Measurements from ENCODE around the gene DDA1.

The DDA1 gene

DNA sequence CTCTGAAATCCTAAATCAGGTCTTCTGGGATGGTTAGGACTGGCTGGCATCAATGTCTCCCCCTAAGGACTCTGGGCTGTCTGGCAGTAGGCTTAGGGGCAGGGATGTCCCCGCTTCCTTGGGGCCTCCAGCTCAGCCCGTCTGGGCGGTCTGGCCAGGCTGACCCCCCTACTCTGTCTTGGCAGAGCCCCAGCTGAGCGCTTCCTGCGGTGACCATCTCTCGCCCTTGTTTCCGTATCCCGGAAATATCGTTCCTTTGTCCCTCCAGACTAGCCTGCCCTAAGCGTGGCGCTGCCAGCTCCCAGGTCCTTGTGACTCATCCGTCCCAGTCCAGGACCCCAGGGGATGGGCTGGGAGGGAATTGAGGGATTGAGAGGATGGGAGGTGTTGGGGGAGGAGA is 39.3 kb downstream of the DDA1 start (continued):
- TF ChIP-seq, protein P1, sequence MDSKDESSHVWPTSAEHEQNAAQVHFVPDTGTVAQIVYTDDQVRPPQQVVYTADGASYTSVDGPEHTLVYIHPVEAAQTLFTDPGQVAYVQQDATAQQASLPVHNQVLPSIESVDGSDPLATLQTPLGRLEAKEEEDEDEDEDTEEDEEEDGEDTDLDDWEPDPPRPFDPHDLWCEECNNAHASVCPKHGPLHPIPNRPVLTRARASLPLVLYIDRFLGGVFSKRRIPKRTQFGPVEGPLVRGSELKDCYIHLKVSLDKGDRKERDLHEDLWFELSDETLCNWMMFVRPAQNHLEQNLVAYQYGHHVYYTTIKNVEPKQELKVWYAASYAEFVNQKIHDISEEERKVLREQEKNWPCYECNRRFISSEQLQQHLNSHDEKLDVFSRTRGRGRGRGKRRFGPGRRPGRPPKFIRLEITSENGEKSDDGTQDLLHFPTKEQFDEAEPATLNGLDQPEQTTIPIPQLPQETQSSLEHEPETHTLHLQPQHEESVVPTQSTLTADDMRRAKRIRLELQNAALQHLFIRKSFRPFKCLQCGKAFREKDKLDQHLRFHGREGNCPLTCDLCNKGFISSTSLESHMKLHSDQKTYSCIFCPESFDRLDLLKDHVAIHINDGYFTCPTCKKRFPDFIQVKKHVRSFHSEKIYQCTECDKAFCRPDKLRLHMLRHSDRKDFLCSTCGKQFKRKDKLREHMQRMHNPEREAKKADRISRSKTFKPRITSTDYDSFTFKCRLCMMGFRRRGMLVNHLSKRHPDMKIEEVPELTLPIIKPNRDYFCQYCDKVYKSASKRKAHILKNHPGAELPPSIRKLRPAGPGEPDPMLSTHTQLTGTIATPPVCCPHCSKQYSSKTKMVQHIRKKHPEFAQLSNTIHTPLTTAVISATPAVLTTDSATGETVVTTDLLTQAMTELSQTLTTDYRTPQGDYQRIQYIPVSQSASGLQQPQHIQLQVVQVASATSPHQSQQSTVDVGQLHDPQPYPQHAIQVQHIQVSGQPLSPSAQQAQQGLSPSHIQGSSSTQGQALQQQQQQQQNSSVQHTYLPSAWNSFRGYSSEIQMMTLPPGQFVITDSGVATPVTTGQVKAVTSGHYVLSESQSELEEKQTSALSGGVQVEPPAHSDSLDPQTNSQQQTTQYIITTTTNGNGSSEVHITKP (tag by site-specific recombination; IDR thresholded peaks at IDR 0.05): peak; percentile 96
- TF ChIP-seq ZNF654 (tag by site-specific recombination; IDR thresholded peaks at IDR 0.05; ENCODE audit: low read depth): no peak
- TF ChIP-seq ZNF426 (tag by site-specific recombination; IDR thresholded peaks at IDR 0.05): no peak
- TF ChIP-seq ZBTB48 (tag by site-specific recombination; IDR thresholded peaks at IDR 0.05): peak; percentile 52; the same call in 1 of the 2 replicates

- POLR2A ChIA-PET: no interaction called here
- H3K9me3 ChIP-seq (ENCODE audit: control insufficient read depth, insufficient read depth, low read depth, low read length): no peaks in the 10 kb centered on the region
- CTCF ChIA-PET: no interaction called here
- no peak for TF ChIP-seq ZNF16 (tag by site-specific recombination; IDR thresholded peaks at IDR 0.05; ENCODE audit: low read depth)
- no peak for TF ChIP-seq OVOL3 (tag by site-specific recombination; IDR thresholded peaks at IDR 0.05)
- 0 out of 2 replicates have a peak, but pooled peaks have one; percentile 10 for TF ChIP-seq PRDM1 (tag by site-specific recombination; IDR thresholded peaks at IDR 0.05)
- TF ChIP-seq ZBTB21 (tag by site-specific recombination; IDR thresholded peaks at IDR 0.05): peak; percentile 92
- TF ChIP-seq ZIC2 (tag by site-specific recombination; IDR thresholded peaks at IDR 0.05): no peak
- TF ChIP-seq, protein P2, sequence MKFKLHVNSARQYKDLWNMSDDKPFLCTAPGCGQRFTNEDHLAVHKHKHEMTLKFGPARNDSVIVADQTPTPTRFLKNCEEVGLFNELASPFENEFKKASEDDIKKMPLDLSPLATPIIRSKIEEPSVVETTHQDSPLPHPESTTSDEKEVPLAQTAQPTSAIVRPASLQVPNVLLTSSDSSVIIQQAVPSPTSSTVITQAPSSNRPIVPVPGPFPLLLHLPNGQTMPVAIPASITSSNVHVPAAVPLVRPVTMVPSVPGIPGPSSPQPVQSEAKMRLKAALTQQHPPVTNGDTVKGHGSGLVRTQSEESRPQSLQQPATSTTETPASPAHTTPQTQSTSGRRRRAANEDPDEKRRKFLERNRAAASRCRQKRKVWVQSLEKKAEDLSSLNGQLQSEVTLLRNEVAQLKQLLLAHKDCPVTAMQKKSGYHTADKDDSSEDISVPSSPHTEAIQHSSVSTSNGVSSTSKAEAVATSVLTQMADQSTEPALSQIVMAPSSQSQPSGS (tag by site-specific recombination; IDR thresholded peaks at IDR 0.05; ENCODE audit: low read depth): peak; percentile 92
- TF ChIP-seq ZNF629 (tag by site-specific recombination; IDR thresholded peaks at IDR 0.05): peak; percentile 95
- H3K4me1 ChIP-seq (ENCODE audit: control insufficient read depth, insufficient read depth, low read length): no peaks in the 10 kb centered on the region
- no peak overlapping the region for H3K27ac ChIP-seq (ENCODE audit: extremely low read depth, low read depth, low read length)
- H3K36me3 ChIP-seq (ENCODE audit: control insufficient read depth in 2 of 2, insufficient read depth in 1 of 2, low read length in 2 of 2): no peaks in the 10 kb centered on the region
- no peak overlapping the region for H3K4me3 ChIP-seq (ENCODE audit: low read depth, low read length)
Observed at GRCh38 chr19:17351815-17352435, 42.6 kb downstream of the DDA1 start.

- no peak overlapping the region for H3K27ac ChIP-seq (ENCODE audit: extremely low read depth, low read depth, low read length)
- CTCF ChIA-PET: no interaction called here
Observed at GRCh38 chr19:17352608-17353280, 43.4 kb downstream of the DDA1 start.

More at GRCh38 chr19:17352608-17353280, 43.4 kb downstream of the DDA1 start:
- no peaks in the 10 kb centered on the region for H3K36me3 ChIP-seq (ENCODE audit: control insufficient read depth in 2 of 2, insufficient read depth in 1 of 2, low read length in 2 of 2)
- no peak for TF ChIP-seq REPIN1 (tag by site-specific recombination; IDR thresholded peaks at IDR 0.05; ENCODE audit: low read depth)
- TF ChIP-seq ZNF292 (tag by site-specific recombination; IDR thresholded peaks at IDR 0.05; ENCODE audit: borderline replicate concordance, low read depth): no peak
- TF ChIP-seq ZNF549 (tag by site-specific recombination; IDR thresholded peaks at IDR 0.05): no peak
- no peak for TF ChIP-seq ZNF324 (tag by site-specific recombination; IDR thresholded peaks at IDR 0.05)
- TF ChIP-seq, protein P3, sequence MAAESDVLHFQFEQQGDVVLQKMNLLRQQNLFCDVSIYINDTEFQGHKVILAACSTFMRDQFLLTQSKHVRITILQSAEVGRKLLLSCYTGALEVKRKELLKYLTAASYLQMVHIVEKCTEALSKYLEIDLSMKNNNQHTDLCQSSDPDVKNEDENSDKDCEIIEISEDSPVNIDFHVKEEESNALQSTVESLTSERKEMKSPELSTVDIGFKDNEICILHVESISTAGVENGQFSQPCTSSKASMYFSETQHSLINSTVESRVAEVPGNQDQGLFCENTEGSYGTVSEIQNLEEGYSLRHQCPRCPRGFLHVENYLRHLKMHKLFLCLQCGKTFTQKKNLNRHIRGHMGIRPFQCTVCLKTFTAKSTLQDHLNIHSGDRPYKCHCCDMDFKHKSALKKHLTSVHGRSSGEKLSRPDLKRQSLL (tag by site-specific recombination; IDR thresholded peaks at IDR 0.05): no peak
- TF ChIP-seq, protein P4, sequence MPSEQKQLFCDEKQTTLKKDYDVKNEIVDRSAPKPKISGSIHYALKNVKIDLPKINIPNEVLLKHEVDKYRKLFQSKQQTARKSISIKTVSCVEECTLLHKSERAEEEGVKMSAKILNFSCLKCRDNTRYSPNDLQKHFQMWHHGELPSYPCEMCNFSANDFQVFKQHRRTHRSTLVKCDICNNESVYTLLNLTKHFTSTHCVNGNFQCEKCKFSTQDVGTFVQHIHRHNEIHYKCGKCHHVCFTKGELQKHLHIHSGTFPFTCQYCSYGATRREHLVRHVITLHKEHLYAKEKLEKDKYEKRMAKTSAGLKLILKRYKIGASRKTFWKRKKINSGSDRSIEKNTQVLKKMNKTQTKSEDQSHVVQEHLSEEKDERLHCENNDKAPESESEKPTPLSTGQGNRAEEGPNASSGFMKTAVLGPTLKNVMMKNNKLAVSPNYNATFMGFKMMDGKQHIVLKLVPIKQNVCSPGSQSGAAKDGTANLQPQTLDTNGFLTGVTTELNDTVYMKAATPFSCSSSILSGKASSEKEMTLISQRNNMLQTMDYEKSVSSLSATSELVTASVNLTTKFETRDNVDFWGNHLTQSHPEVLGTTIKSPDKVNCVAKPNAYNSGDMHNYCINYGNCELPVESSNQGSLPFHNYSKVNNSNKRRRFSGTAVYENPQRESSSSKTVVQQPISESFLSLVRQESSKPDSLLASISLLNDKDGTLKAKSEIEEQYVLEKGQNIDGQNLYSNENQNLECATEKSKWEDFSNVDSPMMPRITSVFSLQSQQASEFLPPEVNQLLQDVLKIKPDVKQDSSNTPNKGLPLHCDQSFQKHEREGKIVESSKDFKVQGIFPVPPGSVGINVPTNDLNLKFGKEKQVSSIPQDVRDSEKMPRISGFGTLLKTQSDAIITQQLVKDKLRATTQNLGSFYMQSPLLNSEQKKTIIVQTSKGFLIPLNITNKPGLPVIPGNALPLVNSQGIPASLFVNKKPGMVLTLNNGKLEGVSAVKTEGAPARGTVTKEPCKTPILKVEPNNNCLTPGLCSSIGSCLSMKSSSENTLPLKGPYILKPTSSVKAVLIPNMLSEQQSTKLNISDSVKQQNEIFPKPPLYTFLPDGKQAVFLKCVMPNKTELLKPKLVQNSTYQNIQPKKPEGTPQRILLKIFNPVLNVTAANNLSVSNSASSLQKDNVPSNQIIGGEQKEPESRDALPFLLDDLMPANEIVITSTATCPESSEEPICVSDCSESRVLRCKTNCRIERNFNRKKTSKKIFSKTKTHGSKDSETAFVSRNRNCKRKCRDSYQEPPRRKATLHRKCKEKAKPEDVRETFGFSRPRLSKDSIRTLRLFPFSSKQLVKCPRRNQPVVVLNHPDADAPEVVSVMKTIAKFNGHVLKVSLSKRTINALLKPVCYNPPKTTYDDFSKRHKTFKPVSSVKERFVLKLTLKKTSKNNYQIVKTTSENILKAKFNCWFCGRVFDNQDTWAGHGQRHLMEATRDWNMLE (tag by site-specific recombination; conservative IDR thresholded peaks at IDR 0.05; ENCODE audit: low read depth): no peak
- TF ChIP-seq ZBTB48 (tag by site-specific recombination; IDR thresholded peaks at IDR 0.05): no peak
- no peak for TF ChIP-seq ZNF202 (tag by site-specific recombination; IDR thresholded peaks at IDR 0.05; ENCODE audit: borderline replicate concordance)
- peak; percentile 14; the same call in 1 of the 2 replicates for TF ChIP-seq SP2 (tag by site-specific recombination; IDR thresholded peaks at IDR 0.05)
- no peak for TF ChIP-seq OSR2 (tag by site-specific recombination; IDR thresholded peaks at IDR 0.05)
- peak; percentile 92 for TF ChIP-seq ZNF16 (tag by site-specific recombination; IDR thresholded peaks at IDR 0.05; ENCODE audit: low read depth)
- no peak for TF ChIP-seq ZFP37 (tag by site-specific recombination; IDR thresholded peaks at IDR 0.05)
- no peaks in the 10 kb centered on the region for H3K9me3 ChIP-seq (ENCODE audit: control insufficient read depth, insufficient read depth, low read depth, low read length)
- POLR2A ChIA-PET: no interaction called here
- no peaks in the 10 kb centered on the region for H3K4me1 ChIP-seq (ENCODE audit: control insufficient read depth, insufficient read depth, low read length)
- no peak overlapping the region for H3K4me3 ChIP-seq (ENCODE audit: low read depth, low read length)

All from HEK293 (cell line).